ENCODE measurements around the gene MYCL.

Gene MYCL

GRCh38 chr1:39907528-39908453 is 6.1 kb upstream of the MYCL start:
- Mint-ChIP-seq H3K36me3 (ENCODE audit: insufficient read depth) (no peaks in the 10 kb centered on the region), H3K9me3 (no peaks in the 10 kb centered on the region), H3K27me3 (peaks cover 86% of the 10 kb centered on the region), H3K27ac (ENCODE audit: low read depth) (no peak overlapping the region), H3K4me1 (no peaks in the 10 kb centered on the region), H3K4me3 (no peak overlapping the region)
- DNase-seq (ENCODE audit: low spot score in 2 of 2): no peak
- ATAC-seq (replicated peaks; ENCODE audit: extremely low read depth, poor library complexity, severe bottlenecking): no peak

DNA sequence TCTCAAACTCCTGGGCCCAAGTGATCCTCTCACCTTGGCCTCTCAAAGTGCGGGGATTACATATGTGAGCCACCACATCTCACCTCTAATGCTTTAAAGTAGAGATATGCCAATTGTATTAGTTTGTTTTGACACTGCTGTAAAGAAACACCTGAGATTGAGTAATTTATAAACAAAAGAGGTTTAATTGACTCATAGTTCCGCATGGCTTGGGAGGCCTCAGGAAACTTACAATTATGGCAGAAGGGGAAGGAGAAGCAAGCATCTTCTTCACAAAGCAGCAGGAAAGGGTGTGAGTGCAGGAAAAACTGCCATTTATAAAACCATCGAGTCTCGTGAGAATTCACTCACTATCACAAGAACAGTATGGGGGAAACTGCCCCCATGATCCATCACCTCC is 3.5 kb upstream of the MYCL start:
- H3K9me3 Mint-ChIP-seq: no peaks in the 10 kb centered on the region
- no peak overlapping the region for H3K27ac Mint-ChIP-seq (ENCODE audit: low read depth)
- peaks cover 8% of the 10 kb centered on the region for H3K4me1 Mint-ChIP-seq
- DNase-seq (ENCODE audit: low spot score in 2 of 2): no peak
- peaks cover 89% of the 10 kb centered on the region for H3K27me3 Mint-ChIP-seq
- no peak overlapping the region for H3K4me3 Mint-ChIP-seq
- ATAC-seq (replicated peaks; ENCODE audit: extremely low read depth, poor library complexity, severe bottlenecking): no peak
- no peaks in the 10 kb centered on the region for H3K36me3 Mint-ChIP-seq (ENCODE audit: insufficient read depth)

- DNase-seq (ENCODE audit: low spot score in 2 of 2) (no peak), ATAC-seq (replicated peaks; ENCODE audit: extremely low read depth, poor library complexity, severe bottlenecking) (peak; percentile 6)
- Mint-ChIP-seq H3K27me3 (peaks cover 88% of the 10 kb centered on the region), H3K36me3 (ENCODE audit: insufficient read depth) (no peaks in the 10 kb centered on the region), H3K4me1 (peaks cover 8% of the 10 kb centered on the region), H3K4me3 (peak overlapping the region; percentile 71), H3K27ac (ENCODE audit: low read depth) (no peak overlapping the region), H3K9me3 (no peaks in the 10 kb centered on the region)
Observed at GRCh38 chr1:39902460-39902807, 717 bp upstream of the MYCL start.

DNA sequence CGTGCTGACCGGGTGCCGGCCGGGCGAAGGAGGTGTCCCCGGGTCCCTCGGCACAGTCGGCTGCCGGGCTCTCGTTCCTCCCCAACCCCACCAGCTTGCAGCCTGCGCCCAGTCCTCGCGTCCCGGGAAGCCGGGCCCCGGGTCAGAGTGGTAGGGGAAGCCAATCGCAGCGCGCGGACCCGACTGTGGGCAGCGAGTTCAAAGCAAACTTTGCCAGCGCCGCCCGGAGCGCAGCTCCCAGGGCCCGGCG is 328 bp downstream of the MYCL start:
- Mint-ChIP-seq H3K27ac (ENCODE audit: low read depth) (no peak overlapping the region), H3K27me3 (peaks cover 88% of the 10 kb centered on the region), H3K4me3 (peak overlapping the region; percentile 71), H3K9me3 (no peaks in the 10 kb centered on the region), H3K4me1 (peaks cover 8% of the 10 kb centered on the region), H3K36me3 (ENCODE audit: insufficient read depth) (no peaks in the 10 kb centered on the region)
- peak; percentile 5 for ATAC-seq (replicated peaks; ENCODE audit: extremely low read depth, poor library complexity, severe bottlenecking)
- no peak for DNase-seq (ENCODE audit: low spot score in 2 of 2)

DNA sequence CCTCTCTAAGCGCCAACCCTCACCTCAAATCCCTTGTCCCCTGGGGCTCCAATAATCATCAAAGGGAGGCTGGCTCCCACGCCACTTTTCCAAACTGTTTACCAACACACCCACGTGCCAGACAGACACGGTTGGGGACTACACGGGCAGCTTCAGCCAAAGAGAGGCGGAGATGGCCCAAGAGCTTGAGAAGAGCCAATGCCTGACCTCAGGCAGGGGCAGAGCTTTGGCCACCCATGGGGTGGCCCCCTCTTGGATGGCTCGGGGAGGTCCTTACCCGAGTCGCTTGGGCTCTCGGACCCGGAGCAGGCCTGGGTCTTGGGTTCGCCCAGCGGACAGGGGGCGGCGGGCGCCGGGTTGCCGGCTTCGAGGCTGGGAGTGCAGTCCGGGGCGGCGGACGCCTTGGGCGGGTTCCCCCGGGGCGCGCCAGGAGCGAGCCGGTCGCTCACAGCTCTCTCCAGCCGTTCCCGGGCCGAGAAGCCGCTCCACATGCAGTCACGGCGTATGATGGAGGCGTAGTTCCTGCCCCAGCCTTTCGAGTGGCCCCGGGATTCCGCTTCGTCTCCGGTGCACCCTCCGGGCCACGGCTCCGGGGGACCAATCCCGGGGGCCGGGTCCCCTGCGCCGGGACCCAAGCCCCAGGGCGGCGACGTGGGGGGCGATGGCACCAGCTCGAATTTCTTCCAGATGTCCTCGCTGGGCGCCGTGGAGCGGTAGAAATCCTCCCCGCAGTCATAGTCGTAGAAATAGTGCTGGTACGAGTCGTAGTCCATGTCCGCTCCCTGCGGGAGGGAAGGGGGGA is 854 bp downstream of the MYCL start:
- no peaks in the 10 kb centered on the region for H3K36me3 Mint-ChIP-seq (ENCODE audit: insufficient read depth)
- H3K4me1 Mint-ChIP-seq: peaks cover 8% of the 10 kb centered on the region
- ATAC-seq (replicated peaks; ENCODE audit: extremely low read depth, poor library complexity, severe bottlenecking) (peak; percentile 10), DNase-seq (ENCODE audit: low spot score in 2 of 2) (no peak)
- H3K4me3 Mint-ChIP-seq: peak overlapping the region; percentile 71
- H3K9me3 Mint-ChIP-seq: no peaks in the 10 kb centered on the region
- no peak overlapping the region for H3K27ac Mint-ChIP-seq (ENCODE audit: low read depth)
- H3K27me3 Mint-ChIP-seq: peaks cover 85% of the 10 kb centered on the region

GRCh38 chr1:39899611-39900538 is 1.8 kb downstream of the MYCL start:
- peaks cover 8% of the 10 kb centered on the region for H3K4me1 Mint-ChIP-seq
- ATAC-seq (replicated peaks; ENCODE audit: extremely low read depth, poor library complexity, severe bottlenecking) (no peak), DNase-seq (ENCODE audit: low spot score in 2 of 2) (no peak)
- H3K27me3 Mint-ChIP-seq: peaks cover 75% of the 10 kb centered on the region
- no peaks in the 10 kb centered on the region for H3K36me3 Mint-ChIP-seq (ENCODE audit: insufficient read depth)
- peak overlapping the region; percentile 31 for H3K4me3 Mint-ChIP-seq
- no peaks in the 10 kb centered on the region for H3K9me3 Mint-ChIP-seq
- H3K27ac Mint-ChIP-seq (ENCODE audit: low read depth): no peak overlapping the region

DNA sequence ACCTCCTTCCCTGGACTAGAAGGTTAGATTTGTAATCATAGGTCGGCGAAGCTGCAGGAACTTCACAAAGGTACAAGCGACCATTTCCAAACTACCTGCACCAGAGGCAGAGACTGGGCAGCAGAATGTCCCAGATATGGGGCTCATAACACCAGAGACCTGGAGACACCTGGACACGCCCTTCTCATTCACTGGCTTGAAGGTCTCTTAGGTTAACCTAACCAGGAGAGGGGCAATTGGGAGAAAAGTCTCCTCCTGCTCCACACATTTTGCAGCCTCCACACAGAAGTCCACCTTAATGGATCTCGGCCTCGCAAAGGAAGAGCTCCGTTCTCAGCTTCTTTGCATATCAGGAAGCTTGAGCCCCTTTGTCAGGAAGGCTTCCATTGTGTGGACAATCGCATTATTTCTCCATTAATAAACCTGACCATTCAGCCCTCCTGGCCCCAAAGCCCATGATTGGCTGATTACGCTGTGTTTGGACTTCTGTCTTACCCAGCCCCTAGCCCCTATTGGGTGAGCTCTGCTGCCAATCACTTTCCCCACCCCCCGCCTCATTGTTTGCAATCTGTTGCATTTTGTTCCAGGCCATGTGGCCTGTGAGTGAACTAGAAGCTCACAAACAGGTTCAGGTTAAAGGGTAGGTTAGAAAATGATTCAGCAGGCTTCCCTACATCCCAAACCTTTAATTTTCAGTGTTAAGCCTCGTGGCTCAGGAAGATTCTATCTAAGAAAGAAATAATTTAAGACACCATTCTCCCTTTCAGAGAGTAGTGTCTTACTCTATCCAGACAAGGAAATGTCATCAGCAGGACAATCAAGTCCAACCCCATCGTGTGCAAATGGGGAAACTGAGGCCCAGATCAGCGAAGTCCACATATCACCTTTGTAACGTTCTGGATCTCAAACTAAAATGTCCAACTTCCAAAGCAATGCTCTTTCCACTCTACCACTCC is 2.8 kb downstream of the MYCL start:
- H3K27ac Mint-ChIP-seq (ENCODE audit: low read depth): no peak overlapping the region
- ATAC-seq (replicated peaks; ENCODE audit: extremely low read depth, poor library complexity, severe bottlenecking) (no peak), DNase-seq (ENCODE audit: low spot score in 2 of 2) (no peak)
- H3K4me1 Mint-ChIP-seq: peaks cover 8% of the 10 kb centered on the region
- H3K4me3 Mint-ChIP-seq: no peak overlapping the region
- peaks cover 71% of the 10 kb centered on the region for H3K27me3 Mint-ChIP-seq
- no peaks in the 10 kb centered on the region for H3K36me3 Mint-ChIP-seq (ENCODE audit: insufficient read depth)
- H3K9me3 Mint-ChIP-seq: no peaks in the 10 kb centered on the region

DNA sequence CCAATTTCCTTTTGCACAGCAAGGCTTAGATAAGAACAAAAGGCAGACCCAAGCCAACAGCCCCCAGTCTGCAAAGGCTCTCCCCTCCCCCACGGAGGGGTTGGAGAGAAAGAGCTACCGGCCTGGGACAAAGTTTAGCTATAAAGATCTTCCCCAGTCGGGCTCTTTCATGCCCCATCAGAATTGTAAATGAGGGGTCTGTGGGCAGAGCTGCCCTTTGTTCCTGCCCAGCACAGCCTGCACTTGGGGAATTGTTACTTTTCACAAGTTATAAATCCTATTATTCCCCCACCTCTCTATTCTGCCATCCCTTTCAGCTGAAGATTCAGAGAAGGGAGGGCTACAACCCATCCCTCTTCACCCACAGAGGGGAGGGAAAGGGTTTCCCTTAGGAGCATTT is 3.5 kb downstream of the MYCL start:
- ATAC-seq (replicated peaks; ENCODE audit: extremely low read depth, poor library complexity, severe bottlenecking) (no peak), DNase-seq (ENCODE audit: low spot score in 2 of 2) (no peak)
- H3K4me3 Mint-ChIP-seq: no peak overlapping the region
- H3K36me3 Mint-ChIP-seq (ENCODE audit: insufficient read depth): no peaks in the 10 kb centered on the region
- H3K9me3 Mint-ChIP-seq: no peaks in the 10 kb centered on the region
- H3K27ac Mint-ChIP-seq (ENCODE audit: low read depth): no peak overlapping the region
- peaks cover 71% of the 10 kb centered on the region for H3K27me3 Mint-ChIP-seq
- H3K4me1 Mint-ChIP-seq: peaks cover 8% of the 10 kb centered on the region

- Mint-ChIP-seq H3K9me3 (no peaks in the 10 kb centered on the region), H3K4me1 (peaks cover 3% of the 10 kb centered on the region), H3K27ac (ENCODE audit: low read depth) (no peak overlapping the region), H3K4me3 (no peak overlapping the region), H3K36me3 (ENCODE audit: insufficient read depth) (no peaks in the 10 kb centered on the region), H3K27me3 (peaks cover 71% of the 10 kb centered on the region)
- ATAC-seq (replicated peaks; ENCODE audit: extremely low read depth, poor library complexity, severe bottlenecking) (no peak), DNase-seq (ENCODE audit: low spot score in 2 of 2) (no peak)
Observed at GRCh38 chr1:39896909-39897685, 4.6 kb downstream of the MYCL start.

GRCh38 chr1:39895731-39896480 is 5.8 kb downstream of the MYCL start:
- H3K27me3 Mint-ChIP-seq: peaks cover 78% of the 10 kb centered on the region
- no peaks in the 10 kb centered on the region for H3K36me3 Mint-ChIP-seq (ENCODE audit: insufficient read depth)
- DNase-seq (ENCODE audit: low spot score in 2 of 2) (no peak), ATAC-seq (replicated peaks; ENCODE audit: extremely low read depth, poor library complexity, severe bottlenecking) (no peak)
- H3K4me1 Mint-ChIP-seq: no peaks in the 10 kb centered on the region
- H3K27ac Mint-ChIP-seq (ENCODE audit: low read depth): no peak overlapping the region
- H3K9me3 Mint-ChIP-seq: no peaks in the 10 kb centered on the region
- H3K4me3 Mint-ChIP-seq: no peak overlapping the region
